ENCODE data around the gene OSGEP. TPM values are rescaled to one million over a fixed set of nuclear protein-coding genes. Genes with fewer than 3 reads are reported as not detected.
A peak's percentile ranks its signal among the peaks of the same experiment; 100 is the strongest.

OSGEP gene
- total and polyA plus RNA-seq, 2 of the 13 experiments (the other 11 are each of a cell fraction or from before 2014, with no cell fraction given), result 39.7 to 41.1 TPM

GRCh38 chr14:20412876-20413743 is 41.5 kb downstream of the OSGEP start, which contains the start of gene TEP1 (continued):
- no peak for TF ChIP-seq MIER3 (CRISPR knock-in tag; IDR thresholded peaks at IDR 0.05; ENCODE audit: borderline replicate concordance)
- TF ChIP-seq SOX5 (CRISPR knock-in tag; IDR thresholded peaks at IDR 0.05; ENCODE audit: borderline replicate concordance), result peak; percentile 13; the same call in 1 of the 2 replicates
- no peak for TF ChIP-seq SNRNP70 (IDR thresholded peaks at IDR 0.05; ENCODE audit: low read depth, low read length)
- no peak for TF ChIP-seq NR3C1 (CRISPR knock-in tag; IDR thresholded peaks at IDR 0.05)
- no peak for TF ChIP-seq ZNF569 (CRISPR knock-in tag; IDR thresholded peaks at IDR 0.05; ENCODE audit: borderline replicate concordance)
- no peak; the same call in 1 of the 2 replicates for TF ChIP-seq PITX1 (CRISPR knock-in tag; IDR thresholded peaks at IDR 0.05)
- no peak for TF ChIP-seq NFIB (CRISPR knock-in tag; IDR thresholded peaks at IDR 0.05; ENCODE audit: borderline replicate concordance)
- TF ChIP-seq MYNN (CRISPR knock-in tag; IDR thresholded peaks at IDR 0.05; ENCODE audit: low read depth), result no peak
- TF ChIP-seq HNF4A (CRISPR knock-in tag; IDR thresholded peaks at IDR 0.05), result no peak
- peak; percentile 84 for TF ChIP-seq ZNF816 (CRISPR knock-in tag; IDR thresholded peaks at IDR 0.05; ENCODE audit: borderline replicate concordance)
- TF ChIP-seq ZNF768 (CRISPR knock-in tag; IDR thresholded peaks at IDR 0.05), result peak; percentile 44; the same call in 1 of the 2 replicates
- TF ChIP-seq ZNF234 (CRISPR knock-in tag; conservative IDR thresholded peaks at IDR 0.05), result peak; percentile 79; the same call in 1 of the 2 replicates
- no peak for TF ChIP-seq PPARG (CRISPR knock-in tag; conservative IDR thresholded peaks at IDR 0.05)
- TF ChIP-seq SOX13 (IDR thresholded peaks at IDR 0.05), result 0 out of 2 replicates have a peak, but pooled peaks have one; percentile 21
- peak in 1 of 2 experiments; percentile 25; a peak in 1 of 4 replicates for TF ChIP-seq SOX13 (CRISPR knock-in tag; conservative IDR thresholded peaks at IDR 0.05 in 1 of 2, IDR thresholded peaks at IDR 0.05 in 1 of 2)
- TF ChIP-seq PHB2 (IDR thresholded peaks at IDR 0.05; ENCODE audit: partially characterized antibody), result no peak
- TF ChIP-seq PTBP1 (IDR thresholded peaks at IDR 0.05; ENCODE audit: low read depth, low read length, poor library complexity, severe bottlenecking), result peak; percentile 59
- TF ChIP-seq ZSCAN21 (CRISPR knock-in tag; IDR thresholded peaks at IDR 0.05; ENCODE audit: borderline replicate concordance), result no peak; the same call in none of the 2 replicates
- TF ChIP-seq ZNF530 (CRISPR knock-in tag; IDR thresholded peaks at IDR 0.05; ENCODE audit: low read depth), result no peak
- peak; percentile 97; the same call in 1 of the 2 replicates for TF ChIP-seq ZNF558 (CRISPR knock-in tag; IDR thresholded peaks at IDR 0.05; ENCODE audit: borderline replicate concordance)
- TF ChIP-seq ATF7 (IDR thresholded peaks at IDR 0.05), result no peak
- peak; percentile 70; the same call in 1 of the 2 replicates for TF ChIP-seq ATF7 (CRISPR knock-in tag; IDR thresholded peaks at IDR 0.05)
- no peak for TF ChIP-seq HHEX (CRISPR knock-in tag; IDR thresholded peaks at IDR 0.05)
- peak; percentile 70; the same call in 1 of the 2 replicates for TF ChIP-seq ZNF557 (CRISPR knock-in tag; IDR thresholded peaks at IDR 0.05)
- TF ChIP-seq TBP (CRISPR knock-in tag; IDR thresholded peaks at IDR 0.05), result no peak
- no peak for TF ChIP-seq ZBTB14 (CRISPR knock-in tag; IDR thresholded peaks at IDR 0.05)
- TF ChIP-seq ZBTB10 (CRISPR knock-in tag; IDR thresholded peaks at IDR 0.05; ENCODE audit: borderline replicate concordance), result 0 out of 2 replicates have a peak, but pooled peaks have one; percentile 44
- TF ChIP-seq ZNF550 (CRISPR knock-in tag; IDR thresholded peaks at IDR 0.05; ENCODE audit: borderline replicate concordance), result no peak
